ENCODE data around the gene PDLIM1. TPM values are rescaled to one million over a fixed set of nuclear protein-coding genes. Genes with fewer than 3 reads are reported as not detected.
A peak's percentile ranks its signal among the peaks of the same experiment; 100 is the strongest.

Gene PDLIM1
- total RNA-seq, 1 experiment from 2014 or later: 202 TPM

GRCh38 chr10:95291365-95292039 lies 699 bp upstream of the PDLIM1 start:
- H3K27ac ChIP-seq: no peak overlapping the region
- H3K27me3 ChIP-seq (ENCODE audit: insufficient read depth, low read depth): no peaks in the 10 kb centered on the region
- ChIA-PET POLR2A (ENCODE audit: unreplicated experiment) (interaction anchor here (0.6 kb wide), 1 partner anchor 21 kb away, joined by 3 read pairs; no protein-coding TSS in a partner anchor), CTCF (no interaction called here)
- BruUV-seq (replicated peaks): TSS peak; percentile 45
- no peaks in the 10 kb centered on the region for H3K36me3 ChIP-seq (ENCODE audit: low read depth)
- DNase-seq: no peak
- intact Hi-C loops (cut with micrococcal nuclease; ENCODE audit: unreplicated experiment): loop anchor here (2.0 kb wide), 1 partner anchor 45 kb away; no protein-coding TSS in a partner anchor
- H2AFZ ChIP-seq: peak overlapping the region; percentile 81
- H3K4me2 ChIP-seq: peak overlapping the region; percentile 70
- H3K4me1 ChIP-seq (replicated peaks; ENCODE audit: insufficient read depth): peaks cover 29% of the 10 kb centered on the region
- H3K4me3 ChIP-seq: peak overlapping the region; percentile 59; the same call in 1 of the 2 replicates
- no peaks in the 10 kb centered on the region for H3K9me2 ChIP-seq (ENCODE audit: insufficient read depth)
- no peaks in the 10 kb centered on the region; the same call in 1 of the 2 replicates for H3F3A ChIP-seq (ENCODE audit: insufficient read depth, low read depth)
- TF ChIP-seq CTCF (conservative IDR thresholded peaks at IDR 0.05) (no peak), EZH2 (IDR thresholded peaks at IDR 0.05; ENCODE audit: low read depth) (no peak)
- H4K20me1 ChIP-seq (ENCODE audit: insufficient read depth): no peaks in the 10 kb centered on the region
- peaks cover 42% of the 10 kb centered on the region for H3K79me2 ChIP-seq (ENCODE audit: low read depth)
- H3K9me3 ChIP-seq (ENCODE audit: insufficient read depth, low read depth): no peaks in the 10 kb centered on the region

GRCh38 chr10:95289921-95290421 lies 832 bp downstream of the PDLIM1 start:
- Histone ChIP-seq H3K4me3 (peak overlapping the region; percentile 59), H2AFZ (peak overlapping the region; percentile 82), H3F3A (ENCODE audit: insufficient read depth, low read depth) (no peaks in the 10 kb centered on the region; the same call in 1 of the 2 replicates), H3K79me2 (ENCODE audit: low read depth) (peaks cover 57% of the 10 kb centered on the region), H3K9me3 (ENCODE audit: insufficient read depth, low read depth) (no peaks in the 10 kb centered on the region), H3K36me3 (ENCODE audit: low read depth) (no peaks in the 10 kb centered on the region), H3K4me2 (peak overlapping the region; percentile 77), H3K27ac (peak overlapping the region; percentile 23; the same call in 1 of the 2 replicates), H4K20me1 (ENCODE audit: insufficient read depth) (no peaks in the 10 kb centered on the region), H3K9me2 (ENCODE audit: insufficient read depth) (no peaks in the 10 kb centered on the region), H3K4me1 (replicated peaks; ENCODE audit: insufficient read depth) (peaks cover 31% of the 10 kb centered on the region), H3K27me3 (ENCODE audit: insufficient read depth, low read depth) (no peaks in the 10 kb centered on the region)
- BruUV-seq (replicated peaks): TSS peak; percentile 92
- DNase-seq: no peak
- CTCF ChIA-PET: no interaction called here
- POLR2A ChIA-PET (ENCODE audit: unreplicated experiment): interaction anchor here (0.6 to 0.7 kb wide), 4 partner anchors 12 to 85 kb away, joined by 3 to 7 read pairs (median 4); no protein-coding TSS in a partner anchor
- no peak; the same call in 1 of the 2 replicates for TF ChIP-seq CTCF (conservative IDR thresholded peaks at IDR 0.05)
- intact Hi-C loops (cut with micrococcal nuclease; ENCODE audit: unreplicated experiment): loop anchor here (1.0 to 2.0 kb wide), 3 partner anchors 25 to 73 kb away; no protein-coding TSS in a partner anchor

GRCh38 chr10:95289003-95289920 lies 1.5 kb downstream of the PDLIM1 start:
- peak; percentile 47 to 60 for DNase-seq
- Histone ChIP-seq H3K79me2 (ENCODE audit: low read depth) (peaks cover 64% of the 10 kb centered on the region), H3F3A (ENCODE audit: insufficient read depth, low read depth) (no peaks in the 10 kb centered on the region; the same call in 1 of the 2 replicates), H4K20me1 (ENCODE audit: insufficient read depth) (no peaks in the 10 kb centered on the region), H3K9me3 (ENCODE audit: insufficient read depth, low read depth) (no peaks in the 10 kb centered on the region), H2AFZ (0 out of 2 replicates have a peak overlapping the region, but pooled peaks have one; percentile 82), H3K4me2 (peak overlapping the region; percentile 77), H3K4me1 (replicated peaks; ENCODE audit: insufficient read depth) (peaks cover 31% of the 10 kb centered on the region), H3K27me3 (ENCODE audit: insufficient read depth, low read depth) (no peaks in the 10 kb centered on the region), H3K36me3 (ENCODE audit: low read depth) (no peaks in the 10 kb centered on the region), H3K4me3 (peak overlapping the region; percentile 59), H3K27ac (peak overlapping the region; percentile 0; the same call in 1 of the 2 replicates), H3K9me2 (ENCODE audit: insufficient read depth) (no peaks in the 10 kb centered on the region)
- BruUV-seq (replicated peaks): TSS peak; percentile 42
- POLR2A ChIA-PET (ENCODE audit: unreplicated experiment): interaction anchor here (0.6 to 0.7 kb wide), 6 partner anchors 11 to 101 kb away, joined by 3 to 7 read pairs (median 4); no protein-coding TSS in a partner anchor
- intact Hi-C loops (cut with micrococcal nuclease; ENCODE audit: unreplicated experiment): loop anchor here (2.0 kb wide), 1 partner anchor 24 kb away; no protein-coding TSS in a partner anchor
- no peak for TF ChIP-seq EZH2 (IDR thresholded peaks at IDR 0.05; ENCODE audit: low read depth)
- no peak; the same call in 1 of the 2 replicates for TF ChIP-seq CTCF (conservative IDR thresholded peaks at IDR 0.05)
- CTCF ChIA-PET: interaction anchor here (0.6 kb wide), 1 partner anchor 22 kb away, joined by 3 read pairs; no protein-coding TSS in a partner anchor
